Trophoblast cell (in vitro differentiated cells and primary cell): ENCODE measurements around the gene TIMM17B.

Experiments
- DNase-seq, 2 donors: peaks; one replicate each; pipeline ENCODE4 v3.0.0-alpha.2; 2016
- H2AFZ ChIP-seq: 2 replicates; pipeline ENCODE4 v1.6.1; 2013; ENCODE audit warnings: low read length, moderate library complexity, mild to moderate bottlenecking; ENCODE audit not compliant: insufficient read depth, poor library complexity
- H2AK5ac ChIP-seq: 2 replicates; pipeline ENCODE4 v1.6.1; 2013; ENCODE audit warnings: mild to moderate bottlenecking, low read length
- H2BK120ac ChIP-seq: 2 replicates; pipeline ENCODE4 v1.6.1; 2013; ENCODE audit warnings: low read length, mild to moderate bottlenecking, moderate library complexity; ENCODE audit not compliant: insufficient read depth, poor library complexity
- H2BK12ac ChIP-seq: 2 replicates; pipeline ENCODE4 v1.6.1; 2013; ENCODE audit warnings: mild to moderate bottlenecking, low read length, moderate library complexity
- H2BK5ac ChIP-seq: 2 replicates; pipeline ENCODE4 v1.6.1; 2013; ENCODE audit warnings: low read length, low read depth, moderate library complexity, mild to moderate bottlenecking; ENCODE audit not compliant: poor library complexity
- H3K14ac ChIP-seq: 2 replicates; pipeline ENCODE4 v1.6.1; 2013; ENCODE audit warnings: mild to moderate bottlenecking, low read length
- H3K18ac ChIP-seq: 2 replicates; pipeline ENCODE4 v1.6.1; 2013; ENCODE audit warnings: mild to moderate bottlenecking, low read length
- H3K23ac ChIP-seq: 2 replicates; pipeline ENCODE4 v1.6.1; 2013; ENCODE audit warnings: low read length
- H3K27ac ChIP-seq: 2 replicates; pipeline ENCODE4 v1.5.1; 2013; ENCODE audit warnings: low read depth, mild to moderate bottlenecking, inconsistent platforms, low read length, moderate library complexity
- H3K27me3 ChIP-seq: 2 replicates; pipeline ENCODE4 v1.6.1; 2013; ENCODE audit warnings: inconsistent platforms, mild to moderate bottlenecking, low read length, moderate library complexity; ENCODE audit not compliant: insufficient read depth
- H3K36me3 ChIP-seq, 2 experiments: 1 replicate in 1 of 2; 2 replicates in 1 of 2; pipeline ENCODE4 v1.6.1; 2013; ENCODE audit warnings: low read length in 2 of 2, mild to moderate bottlenecking in 2 of 2, moderate library complexity in 1 of 2; ENCODE audit not compliant: insufficient read depth in 2 of 2, control insufficient read depth in 1 of 2
- H3K4ac ChIP-seq: 2 replicates; pipeline ENCODE4 v1.6.1; 2013; ENCODE audit warnings: low read depth, mild to moderate bottlenecking, low read length, moderate library complexity
- H3K4me1 ChIP-seq, 2 experiments: 1 replicate in 1 of 2; 2 replicates in 1 of 2; pipeline ENCODE4 v1.6.1; 2013; ENCODE audit warnings: low read length in 2 of 2, mild to moderate bottlenecking in 2 of 2, moderate library complexity in 1 of 2; ENCODE audit not compliant: insufficient read depth in 2 of 2, control insufficient read depth in 1 of 2
- H3K4me2 ChIP-seq: 2 replicates; pipeline ENCODE4 v1.6.1; 2013; ENCODE audit warnings: inconsistent platforms, mild to moderate bottlenecking, low read length, moderate library complexity
- H3K4me3 ChIP-seq: 2 replicates; pipeline ENCODE4 v1.5.1; 2013; ENCODE audit warnings: mild to moderate bottlenecking, low read depth, low read length, inconsistent platforms
- H3K79me1 ChIP-seq: one replicate; pipeline ENCODE4 v1.6.1; 2013; ENCODE audit warnings: low read length
- H3K79me2 ChIP-seq: 2 replicates; pipeline ENCODE4 v1.6.1; 2013; ENCODE audit warnings: low read length, mild to moderate bottlenecking; ENCODE audit not compliant: control insufficient read depth, insufficient read depth, poor library complexity
- H3K9ac ChIP-seq: 2 replicates; pipeline ENCODE4 v1.6.1; 2013; ENCODE audit warnings: mild to moderate bottlenecking, low read length
- H3K9me3 ChIP-seq: 2 replicates; pipeline ENCODE4 v1.6.1; 2013; ENCODE audit warnings: low read depth, mild to moderate bottlenecking, control low read depth, inconsistent platforms, low read length; ENCODE audit not compliant: insufficient read depth
- H4K12ac ChIP-seq: 2 replicates; pipeline ENCODE4 v1.6.1; 2013; ENCODE audit warnings: low read depth, mild to moderate bottlenecking, low read length, moderate library complexity
- H4K8ac ChIP-seq: 2 replicates; pipeline ENCODE4 v1.6.1; 2013; ENCODE audit warnings: low read depth, mild to moderate bottlenecking, low read length, moderate library complexity
- H4K91ac ChIP-seq: one replicate; pipeline ENCODE4 v1.6.1; 2013; ENCODE audit warnings: low read depth, mild to moderate bottlenecking, low read length, moderate library complexity
- WGBS: extraction: QIAGEN DNeasy Blood & Tissue Kit; methylation state at CpG from one replicate; pipeline ENCODE4 v1.1.7; 2013; ENCODE audit warnings: missing lambda C conversion rate; ENCODE audit not compliant: insufficient read length, insufficient coverage; ENCODE audit errors: extremely low coverage; 5-methylcytosine and 5-hydroxymethylcytosine counted together

The TIMM17B gene

GRCh38 chrX:48919947-48920717 lies 22.6 kb upstream of the TIMM17B start:
- WGBS = no CpG with 5 or more reads among the region's 8 CpGs
- no peak overlapping the region for H2BK120ac ChIP-seq
- H3K79me2 ChIP-seq = no peaks in the 10 kb centered on the region
- H3K14ac ChIP-seq = no peak overlapping the region
- no peak overlapping the region for H3K4ac ChIP-seq
- peaks cover 5 to 14% of the 10 kb centered on the region in 2 experiments for H3K4me1 ChIP-seq
- no peak overlapping the region for H4K91ac ChIP-seq
- no peak overlapping the region for H2AFZ ChIP-seq
- no peak overlapping the region for H2BK12ac ChIP-seq
- H3K27me3 ChIP-seq = no peaks in the 10 kb centered on the region
- no peaks in the 10 kb centered on the region for H3K79me1 ChIP-seq
- peak overlapping the region; percentile 81 for H3K4me2 ChIP-seq
- DNase-seq = no peak
- no peak overlapping the region for H4K8ac ChIP-seq
- H2BK5ac ChIP-seq = no peak overlapping the region
- no peak overlapping the region for H4K12ac ChIP-seq
- H3K9ac ChIP-seq = no peak overlapping the region
- no peak overlapping the region for H3K4me3 ChIP-seq
- H3K23ac ChIP-seq = no peak overlapping the region
- H3K27ac ChIP-seq = no peak overlapping the region
- H3K36me3 ChIP-seq = peaks cover 25 to 28% of the 10 kb centered on the region in 2 experiments
- H3K9me3 ChIP-seq = no peaks in the 10 kb centered on the region
- H2AK5ac ChIP-seq = no peak overlapping the region
- H3K18ac ChIP-seq = no peak overlapping the region

GRCh38 chrX:48919360-48919841 lies 21.8 kb upstream of the TIMM17B start:
- WGBS = no CpG with 5 or more reads among the region's 15 CpGs
- Histone ChIP-seq H3K9me3 (no peaks in the 10 kb centered on the region), H2BK12ac (no peak overlapping the region)

GRCh38 chrX:48918643-48919340 lies 21.2 kb upstream of the TIMM17B start, which contains the start of gene PIM2:
Gene PIM2, minus strand, starts transcription at chrX:48919024. Its CDS starts 190 bp downstream, at chrX:48918834.
- Histone ChIP-seq H2BK120ac (no peak within 1 kb of the TSS), H3K14ac (no peak within 1 kb of the TSS), H2BK12ac (no peak within 1 kb of the TSS), H2BK5ac (no peak within 1 kb of the TSS), H3K4ac (no peak within 1 kb of the TSS), H3K9me3 (no peaks in the 10 kb centered on the region), H4K8ac (no peak within 1 kb of the TSS), H3K4me1 (peaks cover 5 to 14% of the 10 kb centered on the region in 2 experiments), H3K18ac (no peak within 1 kb of the TSS), H2AFZ (peak within 1 kb of the TSS; percentile 66), H4K12ac (no peak within 1 kb of the TSS), H3K27me3 (no peaks in the 10 kb centered on the region), H2AK5ac (no peak within 1 kb of the TSS), H3K79me2 (no peaks in the 10 kb centered on the region), H3K36me3 (peaks cover 20 to 25% of the 10 kb centered on the region in 2 experiments), H4K91ac (no peak within 1 kb of the TSS), H3K4me3 (peak within 1 kb of the TSS; percentile 73), H3K9ac (peak within 1 kb of the TSS; percentile 58), H3K79me1 (no peaks in the 10 kb centered on the region), H3K4me2 (peak within 1 kb of the TSS; percentile 89), H3K23ac (no peak within 1 kb of the TSS), H3K27ac (peak within 1 kb of the TSS; percentile 33)
- no CpG with 5 or more reads among the region's 55 CpGs for WGBS
- peak; percentile 82 to 83 for DNase-seq

More at GRCh38 chrX:48919360-48919841, 21.8 kb upstream of the TIMM17B start:
- Histone ChIP-seq H2AFZ (no peak overlapping the region), H3K4me1 (peaks cover 5 to 14% of the 10 kb centered on the region in 2 experiments), H3K14ac (no peak overlapping the region), H3K18ac (no peak overlapping the region), H3K4me3 (no peak overlapping the region), H2BK120ac (no peak overlapping the region), H4K12ac (no peak overlapping the region), H4K91ac (no peak overlapping the region), H3K79me2 (no peaks in the 10 kb centered on the region), H2BK5ac (no peak overlapping the region), H3K27me3 (no peaks in the 10 kb centered on the region), H2AK5ac (no peak overlapping the region), H3K27ac (peak overlapping the region; percentile 33), H3K36me3 (peaks cover 23 to 26% of the 10 kb centered on the region in 2 experiments), H3K4ac (no peak overlapping the region), H4K8ac (no peak overlapping the region), H3K4me2 (peak overlapping the region; percentile 81), H3K79me1 (no peaks in the 10 kb centered on the region), H3K23ac (no peak overlapping the region), H3K9ac (no peak overlapping the region)
- no peak for DNase-seq

GRCh38 chrX:48918301-48918642 lies 20.7 kb upstream of the TIMM17B start:
- H3K79me1 ChIP-seq = no peaks in the 10 kb centered on the region
- H4K91ac ChIP-seq = no peak overlapping the region
- H2AK5ac ChIP-seq = no peak overlapping the region
- no peaks in the 10 kb centered on the region for H3K79me2 ChIP-seq
- H3K14ac ChIP-seq = no peak overlapping the region
- H3K27ac ChIP-seq = no peak overlapping the region
- DNase-seq = no peak
- no peak overlapping the region for H3K4ac ChIP-seq
- H4K8ac ChIP-seq = no peak overlapping the region
- H3K36me3 ChIP-seq = peaks cover 15 to 22% of the 10 kb centered on the region in 2 experiments
- no CpG with 5 or more reads among the region's 23 CpGs for WGBS
- peak overlapping the region; percentile 73 for H3K4me3 ChIP-seq
- no peak overlapping the region for H2BK12ac ChIP-seq
- no peak overlapping the region for H3K18ac ChIP-seq
- H3K4me1 ChIP-seq = peaks cover 5 to 14% of the 10 kb centered on the region in 2 experiments
- H2AFZ ChIP-seq = peak overlapping the region; percentile 66
- H3K4me2 ChIP-seq = peak overlapping the region; percentile 89
- H3K23ac ChIP-seq = no peak overlapping the region
- no peak overlapping the region for H2BK120ac ChIP-seq
- H3K9me3 ChIP-seq = no peaks in the 10 kb centered on the region
- H2BK5ac ChIP-seq = no peak overlapping the region
- H4K12ac ChIP-seq = no peak overlapping the region
- H3K9ac ChIP-seq = no peak overlapping the region
- no peaks in the 10 kb centered on the region for H3K27me3 ChIP-seq
